ENCODE measurements around the gene MOK.

MOK gene

GRCh38 chr14:102213470-102213869 lies 91.5 kb downstream of the MOK start:
- no peak overlapping the region for H3K4me3 ChIP-seq (ENCODE audit: low read depth, low read length)
- no peak for TF ChIP-seq CTCF (IDR thresholded peaks at IDR 0.05; ENCODE audit: insufficient read depth, low read length, missing control alignments)
- ChIA-PET POLR2A (no interaction called here), CTCF (interaction anchor here (1.1 to 1.8 kb wide), 4 partner anchors 10 to 101 kb away, joined by 3 to 13 read pairs (median 6); no protein-coding TSS in a partner anchor)
- no peak for DNase-seq (ENCODE audit: low read depth, low spot score)

- no peak for DNase-seq (ENCODE audit: low read depth, low spot score)
- ChIA-PET CTCF (interaction anchor here (1.1 to 1.8 kb wide), 4 partner anchors 10 to 101 kb away, joined by 3 to 13 read pairs (median 6); no protein-coding TSS in a partner anchor), POLR2A (no interaction called here)
- TF ChIP-seq CTCF (IDR thresholded peaks at IDR 0.05; ENCODE audit: insufficient read depth, low read length, missing control alignments), result no peak
- H3K4me3 ChIP-seq (ENCODE audit: low read depth, low read length), result no peak overlapping the region
These were observed 92.1 kb downstream of the MOK start for GRCh38 chr14:102212845-102213244.

- H3K4me3 ChIP-seq (ENCODE audit: low read depth, low read length), result no peak overlapping the region
- ChIA-PET CTCF (interaction anchor here (1.4 to 1.8 kb wide), 3 partner anchors 11 to 102 kb away, joined by 6 to 13 read pairs (median 7); no protein-coding TSS in a partner anchor), POLR2A (no interaction called here)
- TF ChIP-seq CTCF (IDR thresholded peaks at IDR 0.05; ENCODE audit: insufficient read depth, low read length, missing control alignments), result no peak
- no peak for DNase-seq (ENCODE audit: low read depth, low spot score)
These were observed 92.6 kb downstream of the MOK start for GRCh38 chr14:102212356-102212755.

- ChIA-PET POLR2A (no interaction called here), CTCF (no interaction called here)
- H3K4me3 ChIP-seq (ENCODE audit: low read depth, low read length), result no peak overlapping the region
- no peak for DNase-seq (ENCODE audit: low read depth, low spot score)
- TF ChIP-seq CTCF (IDR thresholded peaks at IDR 0.05; ENCODE audit: insufficient read depth, low read length, missing control alignments), result no peak
These were observed 93.7 kb downstream of the MOK start for GRCh38 chr14:102211240-102211639.

GRCh38 chr14:102210421-102211042 lies 94.4 kb downstream of the MOK start:
- no peak for DNase-seq (ENCODE audit: low read depth, low spot score)
- no peak overlapping the region for H3K4me3 ChIP-seq (ENCODE audit: low read depth, low read length)
- no peak for TF ChIP-seq CTCF (IDR thresholded peaks at IDR 0.05; ENCODE audit: insufficient read depth, low read length, missing control alignments)
- CTCF ChIA-PET, result no interaction called here
- POLR2A ChIA-PET, result no interaction called here

GRCh38 chr14:102209224-102209966 lies 95.6 kb downstream of the MOK start:
- DNase-seq (ENCODE audit: low read depth, low spot score), result no peak
- ChIA-PET POLR2A (no interaction called here), CTCF (interaction anchor here (0.7 to 1.2 kb wide), 2 partner anchors 12 to 30 kb away, joined by 3 to 5 read pairs; no protein-coding TSS in a partner anchor)
- H3K4me3 ChIP-seq (ENCODE audit: low read depth, low read length), result no peak overlapping the region
- TF ChIP-seq CTCF (IDR thresholded peaks at IDR 0.05; ENCODE audit: insufficient read depth, low read length, missing control alignments), result peak; percentile 43

Measured in AG04449 (cell line).